Activated naive CD8-positive, alpha-beta T cell (primary cell): ENCODE measurements around the gene LIMS2.

Source experiments
- H3K27ac Mint-ChIP-seq: one replicate; pipeline ENCODE4 v1.8.0; 2021; ENCODE audit warnings: mixed read lengths
- H3K27me3 Mint-ChIP-seq: one replicate; pipeline ENCODE4 v1.8.0; 2021; ENCODE audit warnings: mixed read lengths
- H3K36me3 Mint-ChIP-seq: one replicate; pipeline ENCODE4 v1.8.0; 2021; ENCODE audit warnings: mixed read lengths
- H3K4me1 Mint-ChIP-seq: one replicate; pipeline ENCODE4 v1.8.0; 2021; ENCODE audit warnings: low read depth, mixed read lengths
- H3K4me3 Mint-ChIP-seq: one replicate; pipeline ENCODE4 v1.8.0; 2021; ENCODE audit warnings: mild to moderate bottlenecking, mixed read lengths
- H3K9me3 Mint-ChIP-seq: one replicate; pipeline ENCODE4 v1.8.0; 2021; ENCODE audit warnings: low read depth, mixed read lengths

The LIMS2 gene

GRCh38 chr2:127675331-127676261 lies at the start of gene LIMS2:
Gene LIMS2, minus strand, starts transcription at chr2:127675530. Its CDS starts 506 bp downstream, at chr2:127675024.
- Mint-ChIP-seq H3K4me1 (peaks cover 11% of the 10 kb centered on the region), H3K27me3 (peaks cover 25% of the 10 kb centered on the region), H3K27ac (peak within 1 kb of the TSS; percentile 50), H3K9me3 (no peaks in the 10 kb centered on the region), H3K4me3 (peak within 1 kb of the TSS; percentile 84), H3K36me3 (no peaks in the 10 kb centered on the region)

- H3K4me1 Mint-ChIP-seq, result peaks cover 5% of the 10 kb centered on the region
- no peaks in the 10 kb centered on the region for H3K9me3 Mint-ChIP-seq
- no peaks in the 10 kb centered on the region for H3K27me3 Mint-ChIP-seq
- H3K36me3 Mint-ChIP-seq, result peaks cover 25% of the 10 kb centered on the region
- H3K27ac Mint-ChIP-seq, result no peak overlapping the region
- no peak overlapping the region for H3K4me3 Mint-ChIP-seq
Measured at GRCh38 chr2:127722807-127723206, 47.5 kb upstream of the LIMS2 start.

- Mint-ChIP-seq H3K27me3 (no peaks in the 10 kb centered on the region), H3K9me3 (no peaks in the 10 kb centered on the region), H3K4me3 (no peak overlapping the region), H3K4me1 (peaks cover 5% of the 10 kb centered on the region), H3K36me3 (peaks cover 25% of the 10 kb centered on the region), H3K27ac (no peak overlapping the region)
Measured at GRCh38 chr2:127721978-127722355, 46.6 kb upstream of the LIMS2 start.

GRCh38 chr2:127721311-127721977 lies 46.1 kb upstream of the LIMS2 start:
- Mint-ChIP-seq H3K4me3 (no peak overlapping the region), H3K9me3 (no peaks in the 10 kb centered on the region), H3K27ac (no peak overlapping the region), H3K4me1 (peaks cover 5% of the 10 kb centered on the region), H3K36me3 (peaks cover 22% of the 10 kb centered on the region), H3K27me3 (no peaks in the 10 kb centered on the region)

GRCh38 chr2:127719301-127720218 lies 44.2 kb upstream of the LIMS2 start:
- no peak overlapping the region for H3K27ac Mint-ChIP-seq
- no peaks in the 10 kb centered on the region for H3K27me3 Mint-ChIP-seq
- peaks cover 5% of the 10 kb centered on the region for H3K4me1 Mint-ChIP-seq
- no peaks in the 10 kb centered on the region for H3K9me3 Mint-ChIP-seq
- H3K36me3 Mint-ChIP-seq, result peaks cover 19% of the 10 kb centered on the region
- H3K4me3 Mint-ChIP-seq, result no peak overlapping the region

GRCh38 chr2:127718271-127718670 lies 42.9 kb upstream of the LIMS2 start:
- Mint-ChIP-seq H3K27ac (no peak overlapping the region), H3K9me3 (no peaks in the 10 kb centered on the region), H3K36me3 (peaks cover 18% of the 10 kb centered on the region), H3K4me3 (no peak overlapping the region), H3K27me3 (no peaks in the 10 kb centered on the region), H3K4me1 (peaks cover 5% of the 10 kb centered on the region)

- no peaks in the 10 kb centered on the region for H3K4me1 Mint-ChIP-seq
- no peaks in the 10 kb centered on the region for H3K9me3 Mint-ChIP-seq
- H3K4me3 Mint-ChIP-seq, result no peak overlapping the region
- no peak overlapping the region for H3K27ac Mint-ChIP-seq
- peaks cover 10% of the 10 kb centered on the region for H3K36me3 Mint-ChIP-seq
- H3K27me3 Mint-ChIP-seq, result no peaks in the 10 kb centered on the region
Measured at GRCh38 chr2:127715778-127716449, 40.6 kb upstream of the LIMS2 start.

- Mint-ChIP-seq H3K27ac (no peak overlapping the region), H3K4me3 (no peak overlapping the region), H3K27me3 (no peaks in the 10 kb centered on the region), H3K9me3 (no peaks in the 10 kb centered on the region), H3K4me1 (no peaks in the 10 kb centered on the region), H3K36me3 (peaks cover 16% of the 10 kb centered on the region)
Measured at GRCh38 chr2:127713562-127713961, 38.2 kb upstream of the LIMS2 start.

GRCh38 chr2:127712999-127713398 lies 37.7 kb upstream of the LIMS2 start:
- Mint-ChIP-seq H3K36me3 (peaks cover 14% of the 10 kb centered on the region), H3K4me3 (no peak overlapping the region), H3K27me3 (no peaks in the 10 kb centered on the region), H3K9me3 (no peaks in the 10 kb centered on the region), H3K27ac (no peak overlapping the region), H3K4me1 (no peaks in the 10 kb centered on the region)

- peaks cover 12% of the 10 kb centered on the region for H3K4me1 Mint-ChIP-seq
- no peaks in the 10 kb centered on the region for H3K27me3 Mint-ChIP-seq
- H3K4me3 Mint-ChIP-seq, result no peak overlapping the region
- peaks cover 12% of the 10 kb centered on the region for H3K36me3 Mint-ChIP-seq
- H3K27ac Mint-ChIP-seq, result no peak overlapping the region
- H3K9me3 Mint-ChIP-seq, result no peaks in the 10 kb centered on the region
Measured at GRCh38 chr2:127709336-127709735, 34.0 kb upstream of the LIMS2 start.

- Mint-ChIP-seq H3K27ac (no peak overlapping the region), H3K36me3 (peaks cover 14% of the 10 kb centered on the region), H3K27me3 (no peaks in the 10 kb centered on the region), H3K4me1 (peaks cover 22% of the 10 kb centered on the region), H3K9me3 (no peaks in the 10 kb centered on the region), H3K4me3 (no peak overlapping the region)
Measured at GRCh38 chr2:127707890-127708648, 32.7 kb upstream of the LIMS2 start.

GRCh38 chr2:127706215-127706990 lies 31.1 kb upstream of the LIMS2 start:
- Mint-ChIP-seq H3K36me3 (peaks cover 19% of the 10 kb centered on the region), H3K9me3 (no peaks in the 10 kb centered on the region), H3K27ac (no peak overlapping the region), H3K4me3 (no peak overlapping the region), H3K4me1 (peaks cover 32% of the 10 kb centered on the region), H3K27me3 (no peaks in the 10 kb centered on the region)

GRCh38 chr2:127705391-127706065 lies 30.2 kb upstream of the LIMS2 start:
- Mint-ChIP-seq H3K27me3 (no peaks in the 10 kb centered on the region), H3K36me3 (peaks cover 17% of the 10 kb centered on the region), H3K9me3 (no peaks in the 10 kb centered on the region), H3K4me1 (peaks cover 39% of the 10 kb centered on the region), H3K4me3 (peak overlapping the region; percentile 4), H3K27ac (peak overlapping the region; percentile 46)
